HCT116 (cell line): Measurements from ENCODE around the gene SCAMP1.

Source experiments
- CEBPB ChIP-seq: IDR thresholded peaks from 2 replicates; pipeline ENCODE4 v1.6.1; 2012; ENCODE audit warnings: low read depth
- CTCF ChIP-seq, 3 experiments: fragments of 200-600 bp in 1 of 3; sonication (generic) in 1 of 3; IDR thresholded peaks in 2 of 3; conservative IDR thresholded peaks in 1 of 3; 2 replicates each; pipeline ENCODE4 v1.5.1; 2012 to 2017; ENCODE audit warnings: low read depth in 2 of 3, low read length in 2 of 3, antibody characterized with exemption in 1 of 3, borderline replicate concordance in 1 of 3, control low read depth in 1 of 3, mild to moderate bottlenecking in 1 of 3, mixed read lengths in 1 of 3, mixed run types in 1 of 3, moderate library complexity in 1 of 3; ENCODE audit not compliant: insufficient read depth in 1 of 3
- ELF1 ChIP-seq: IDR thresholded peaks from 2 replicates; pipeline ENCODE4 v1.6.1; 2012; ENCODE audit warnings: low read depth, borderline replicate concordance
- EZH2 ChIP-seq: fragments of 200-600 bp; sonication (generic); IDR thresholded peaks from 2 replicates; pipeline ENCODE4 v1.6.1; 2017; ENCODE audit warnings: antibody characterized with exemption, mixed run types
- EZH2phosphoT487 ChIP-seq: fragments of 200-600 bp; IDR thresholded peaks from 2 replicates; pipeline ENCODE4 v1.6.1; 2018; ENCODE audit warnings: antibody characterized with exemption, borderline replicate concordance
- MAX ChIP-seq: IDR thresholded peaks from 2 replicates; pipeline ENCODE4 v1.6.1; 2012
- POLR2AphosphoS5 ChIP-seq: IDR thresholded peaks from 2 replicates; pipeline ENCODE4 v1.6.1; 2011; ENCODE audit warnings: mild to moderate bottlenecking, low read depth, low read length, moderate library complexity
- RAD21 ChIP-seq: IDR thresholded peaks from 2 replicates; pipeline ENCODE4 v1.6.1; 2012; ENCODE audit warnings: low read depth, mild to moderate bottlenecking
- REST ChIP-seq: IDR thresholded peaks from 2 replicates; pipeline ENCODE4 v1.6.1; 2012; ENCODE audit warnings: low read depth
- SP1 ChIP-seq: IDR thresholded peaks from 2 replicates; pipeline ENCODE4 v1.6.1; 2012; ENCODE audit warnings: low read depth
- TCF7L2 ChIP-seq: IDR thresholded peaks from 2 replicates; pipeline ENCODE4 v1.7.0; 2011; ENCODE audit warnings: borderline replicate concordance, inconsistent platforms; ENCODE audit not compliant: insufficient read depth, insufficient read length; ENCODE audit errors: extremely low read depth

GRCh38 chr5:78507531-78507930 lies 147.1 kb downstream of the SCAMP1 start:
- TF ChIP-seq CTCF (IDR thresholded peaks at IDR 0.05 in 2 of 3, conservative IDR thresholded peaks at IDR 0.05 in 1 of 3; ENCODE audit: borderline replicate concordance in 1 of 3, insufficient read depth in 1 of 3, low read depth in 2 of 3, low read length in 2 of 3) (no peak), EZH2phosphoT487 (no peak), RAD21 (no peak), TCF7L2 (no peak), CEBPB (no peak), MAX (no peak), POLR2AphosphoS5 (no peak), EZH2 (no peak), REST (no peak), ELF1 (no peak), SP1 (no peak)
